Measurements from ENCODE around the gene ARHGEF18. TPM values are rescaled to one million over a fixed set of nuclear protein-coding genes. Genes with fewer than 3 reads are reported as not detected.

Gene ARHGEF18
- total and polyA plus RNA-seq, 2 of the 13 experiments (the other 11 are each of a cell fraction or from before 2014, with no cell fraction given) = 4.2 to 17.5 TPM

GRCh38 chr19:7391218-7391670 is 42.5 kb downstream of the ARHGEF18 start (continued):
- TF ChIP-seq ZBTB40 (IDR thresholded peaks at IDR 0.05) (no peak), ZBTB40 (CRISPR knock-in tag; IDR thresholded peaks at IDR 0.05) (no peak), ZNF331 (CRISPR knock-in tag; IDR thresholded peaks at IDR 0.05) (no peak), ZNF616 (CRISPR knock-in tag; IDR thresholded peaks at IDR 0.05; ENCODE audit: low read depth) (no peak), HOXA7 (CRISPR knock-in tag; IDR thresholded peaks at IDR 0.05) (no peak), HMGXB3 (CRISPR knock-in tag; IDR thresholded peaks at IDR 0.05; ENCODE audit: borderline replicate concordance) (no peak), ZNF280B (CRISPR knock-in tag; IDR thresholded peaks at IDR 0.05; ENCODE audit: borderline replicate concordance) (no peak), ZNF639 (CRISPR knock-in tag; conservative IDR thresholded peaks at IDR 0.05) (no peak), ZNF850 (CRISPR knock-in tag; conservative IDR thresholded peaks at IDR 0.05) (no peak)

All from HepG2 (cell line).